Heart left ventricle (tissue), 13 donors: ENCODE measurements around the gene SBK2.

Experiments
- POLR2A ChIP-seq, 2 donors: fragments of 450-650 bp; IDR thresholded peaks; one replicate each; pipeline ENCODE4 v1.6.1; 2017; ENCODE audit warnings: antibody characterized with exemption in 2 of 2, mild to moderate bottlenecking in 2 of 2, moderate library complexity in 2 of 2
- TF ChIP-seq, protein P1 (sequence below), 12 donors: fragments of 200-600 bp; sonication (generic) in 4 of 12; IDR thresholded peaks; one replicate each; pipeline versions ENCODE4 v1.5.0 to v1.8.0; 2018 to 2022; ENCODE audit warnings: antibody characterized with exemption in 12 of 12, mild to moderate bottlenecking in 5 of 12
- donor health status: ischemic (EF 13 %, LVEDD 7.1; RV severe dilation, severe dysfunction).
- donor health status: DM: no; HTN: yes; CAD: no.
- donor health status: DM: no; HTN: no; CAD: no.
- donor health status: ischemic (EF 25% LVEDD 6.9; RV normal size, moderate dysfunction).
- donor health status: ischemic (EF 25% LVEDD 5.7; RV mildly dilated, moderate dysfunction).
- donor health status: ischemic (EF 35%, LVEDD 5.7; RV mildly dilated, moderate dysfunction).
- donor health status: nonischemic (EF 11% LVEDD 7.7; RV severe dilation, severe dysfunction).
- donor health status: DM: yes; HTN: yes; CAD: no.
- donor health status: PGD.
- donor health status: ischemic (EF 29% LVEDD 5.4; RV normal size, mild dysfunction).
- donor health status: nonischemic (EF 23%, LVEDD 6.1; RV moderate dilation, normal function).

DNA sequence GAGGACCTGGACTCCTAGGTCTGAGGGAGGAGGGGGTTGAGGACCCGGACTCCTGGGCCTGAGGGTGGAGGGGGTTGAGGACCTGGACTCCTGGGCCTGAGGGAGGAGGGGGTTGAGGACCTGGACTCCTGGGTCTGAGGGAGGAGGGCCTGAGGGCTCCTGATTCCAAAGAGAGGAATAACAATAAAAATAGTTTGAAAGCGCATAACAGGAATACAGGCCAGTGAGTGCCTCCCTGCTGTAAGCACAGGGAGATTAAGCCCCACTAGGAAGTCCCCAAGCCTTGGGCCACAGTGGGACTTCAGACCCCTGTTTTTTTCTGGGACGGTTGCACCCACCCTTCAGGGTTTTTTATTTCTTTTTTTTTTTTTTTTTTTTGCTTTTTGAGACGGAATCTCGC is 1.2 kb upstream of the SBK2 start:
- TF ChIP-seq, protein P1, sequence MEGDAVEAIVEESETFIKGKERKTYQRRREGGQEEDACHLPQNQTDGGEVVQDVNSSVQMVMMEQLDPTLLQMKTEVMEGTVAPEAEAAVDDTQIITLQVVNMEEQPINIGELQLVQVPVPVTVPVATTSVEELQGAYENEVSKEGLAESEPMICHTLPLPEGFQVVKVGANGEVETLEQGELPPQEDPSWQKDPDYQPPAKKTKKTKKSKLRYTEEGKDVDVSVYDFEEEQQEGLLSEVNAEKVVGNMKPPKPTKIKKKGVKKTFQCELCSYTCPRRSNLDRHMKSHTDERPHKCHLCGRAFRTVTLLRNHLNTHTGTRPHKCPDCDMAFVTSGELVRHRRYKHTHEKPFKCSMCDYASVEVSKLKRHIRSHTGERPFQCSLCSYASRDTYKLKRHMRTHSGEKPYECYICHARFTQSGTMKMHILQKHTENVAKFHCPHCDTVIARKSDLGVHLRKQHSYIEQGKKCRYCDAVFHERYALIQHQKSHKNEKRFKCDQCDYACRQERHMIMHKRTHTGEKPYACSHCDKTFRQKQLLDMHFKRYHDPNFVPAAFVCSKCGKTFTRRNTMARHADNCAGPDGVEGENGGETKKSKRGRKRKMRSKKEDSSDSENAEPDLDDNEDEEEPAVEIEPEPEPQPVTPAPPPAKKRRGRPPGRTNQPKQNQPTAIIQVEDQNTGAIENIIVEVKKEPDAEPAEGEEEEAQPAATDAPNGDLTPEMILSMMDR (IDR thresholded peaks at IDR 0.05): no peak
- TF ChIP-seq POLR2A (IDR thresholded peaks at IDR 0.05): no peak
